CD4-positive, alpha-beta T cell (primary cell): ENCODE measurements around the gene DYSF. TPM values are rescaled to one million over a fixed set of nuclear protein-coding genes. Genes with fewer than 3 reads are reported as not detected.

Source experiments
- ATAC-seq: fragments of 200-7000 bp; cut with Tn5 transposase; one replicate; pipeline ENCODE4 v1.10.0; 2022; ENCODE audit warnings: mild to moderate bottlenecking; ENCODE audit not compliant: poor library complexity
- CTCF ChIA-PET: fragments of 350-600 bp; sonication (Branson Sonifier 250); formaldehyde crosslinking; loops from one replicate; lab custom pipeline; 2021; ENCODE audit warnings: antibody characterized with exemption, inconsistent platforms; lab: Charles Lee
- POLR2A ChIA-PET: fragments of 350-600 bp; sonication (Branson Sonifier 250); formaldehyde crosslinking; loops from one replicate; lab custom pipeline; 2021; ENCODE audit warnings: antibody characterized with exemption, inconsistent platforms; lab: Charles Lee
- DNase-seq, 14 experiments: peaks; one replicate each; pipeline ENCODE4 v3.0.0-alpha.2; 2013 to 2020; ENCODE audit warnings: mixed read lengths in 2 of 14
- H3K27ac ChIP-seq, 2 donors: one replicate each; pipeline versions ENCODE4 v1.5.1 to v1.7.0; 2013; ENCODE audit warnings: low read length in 2 of 2, low read depth in 1 of 2, mild to moderate bottlenecking in 1 of 2
- H3K27me3 ChIP-seq, 2 experiments: 1 replicate in 1 of 2; 2 replicates in 1 of 2; pipeline versions ENCODE4 v1.6.1 to v1.7.0; 2013; ENCODE audit warnings: low read length in 2 of 2, control low read depth in 1 of 2, mild to moderate bottlenecking in 1 of 2, moderate library complexity in 1 of 2; ENCODE audit not compliant: insufficient read depth in 2 of 2, control insufficient read depth in 1 of 2
- H3K36me3 ChIP-seq: one replicate; pipeline ENCODE4 v1.6.1; 2013; ENCODE audit warnings: low read length, control low read depth; ENCODE audit not compliant: insufficient read depth
- H3K4me1 ChIP-seq: one replicate; pipeline ENCODE4 v1.6.1; 2013; ENCODE audit warnings: low read length, control low read depth; ENCODE audit not compliant: insufficient read depth
- H3K4me3 ChIP-seq: one replicate; pipeline ENCODE4 v1.5.1; 2013; ENCODE audit warnings: mild to moderate bottlenecking, low read length, moderate library complexity
- H3K9me3 ChIP-seq, 2 experiments: 1 replicate in 1 of 2; 2 replicates in 1 of 2; pipeline versions ENCODE4 v1.6.1 to v1.7.0; 2013; ENCODE audit warnings: low read length in 2 of 2, mild to moderate bottlenecking in 2 of 2, control low read depth in 1 of 2, moderate library complexity in 1 of 2; ENCODE audit not compliant: control insufficient read depth in 1 of 2, insufficient read depth in 1 of 2
- H3K27ac Mint-ChIP-seq: one replicate; pipeline ENCODE4 v1.8.0; 2020; ENCODE audit warnings: mixed read lengths
- H3K27me3 Mint-ChIP-seq: one replicate; pipeline ENCODE4 v1.8.0; 2021; ENCODE audit warnings: mixed read lengths
- H3K36me3 Mint-ChIP-seq: one replicate; pipeline ENCODE4 v1.8.0; 2021; ENCODE audit warnings: low read depth, mixed read lengths
- H3K4me1 Mint-ChIP-seq: one replicate; pipeline ENCODE4 v1.8.0; 2021; ENCODE audit warnings: low read depth, mixed read lengths
- H3K4me3 Mint-ChIP-seq: one replicate; pipeline ENCODE4 v1.8.0; 2020; ENCODE audit warnings: mild to moderate bottlenecking, mixed read lengths
- H3K9me3 Mint-ChIP-seq: one replicate; pipeline ENCODE4 v1.8.0; 2020; ENCODE audit warnings: mixed read lengths
- CTCF ChIP-seq: fragments of 200-600 bp; IDR thresholded peaks from one replicate; pipeline ENCODE4 v1.8.0; 2022; ENCODE audit warnings: antibody characterized with exemption, mild to moderate bottlenecking
- intact Hi-C, 2 experiments: fragments of 100-400 bp; cut with DNase I in 1 of 2; cut with micrococcal nuclease in 1 of 2; formaldehyde crosslinking; loops; one replicate each; pipeline versions ENCODE4 v1.15.1 to v1.9.0; 2023 to 2025; cut with DNase I, micrococcal nuclease
- total RNA-seq, 174 experiments: library from RNA in 2 of 174; stranded (reverse) in 2 of 174; gene quantifications; one replicate each; pipeline ENCODE4 v1.2.3 and lab custom pipeline; 2021 to 2026

Gene DYSF
- total RNA-seq, 2 experiments from 2014 or later: 0.27 to 0.31 TPM

GRCh38 chr2:71561441-71562267 is 108.3 kb downstream of the DYSF start:
- Mint-ChIP-seq H3K9me3 (no peaks in the 10 kb centered on the region), H3K27me3 (no peaks in the 10 kb centered on the region), H3K4me3 (no peak overlapping the region), H3K36me3 (no peaks in the 10 kb centered on the region), H3K4me1 (no peaks in the 10 kb centered on the region), H3K27ac (no peak overlapping the region)
- Histone ChIP-seq H3K36me3 (no peaks in the 10 kb centered on the region), H3K4me3 (no peak overlapping the region), H3K27ac (no peak overlapping the region), H3K9me3 (no peaks in the 10 kb centered on the region), H3K4me1 (no peaks in the 10 kb centered on the region), H3K27me3 (no peaks in the 10 kb centered on the region)
- CTCF ChIA-PET: no interaction called here
- POLR2A ChIA-PET: no interaction called here
- intact Hi-C loops: no loop called here
- ATAC-seq (no peak), DNase-seq (no peak)
- no peak for TF ChIP-seq CTCF

DNA sequence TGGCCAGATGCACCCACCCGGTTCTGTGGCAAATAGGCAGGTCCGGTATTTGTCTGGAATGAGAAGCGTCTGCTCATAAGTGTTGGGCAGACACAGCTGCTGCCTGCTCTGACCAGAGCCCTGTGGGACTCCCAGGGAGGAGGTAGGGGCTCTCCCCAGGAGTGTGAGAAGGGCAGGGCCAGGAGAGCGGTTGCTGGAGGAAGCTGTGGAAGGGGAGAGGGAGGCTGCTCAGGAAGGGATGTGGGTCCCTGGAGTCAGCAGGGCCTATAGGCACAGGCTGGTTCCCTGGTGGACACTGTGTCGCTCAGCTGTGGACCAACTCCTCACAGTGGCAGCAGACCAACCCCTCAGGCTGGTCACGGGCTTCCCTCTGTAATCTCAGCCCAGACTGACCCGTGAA is 109.2 kb downstream of the DYSF start:
- intact Hi-C loops: no loop called here
- TF ChIP-seq CTCF: no peak
- POLR2A ChIA-PET: no interaction called here
- ATAC-seq (no peak), DNase-seq (no peak)
- Histone ChIP-seq H3K27ac (no peak overlapping the region), H3K27me3 (no peaks in the 10 kb centered on the region), H3K4me1 (no peaks in the 10 kb centered on the region), H3K9me3 (no peaks in the 10 kb centered on the region), H3K4me3 (no peak overlapping the region), H3K36me3 (no peaks in the 10 kb centered on the region)
- Mint-ChIP-seq H3K27ac (no peak overlapping the region), H3K36me3 (no peaks in the 10 kb centered on the region), H3K4me3 (no peak overlapping the region), H3K27me3 (no peaks in the 10 kb centered on the region), H3K9me3 (no peaks in the 10 kb centered on the region), H3K4me1 (no peaks in the 10 kb centered on the region)
- CTCF ChIA-PET: interaction anchor here (0.6 kb wide), 1 partner anchor 281 kb away, joined by 3 read pairs; no protein-coding TSS in a partner anchor

- H3K36me3 ChIP-seq: no peaks in the 10 kb centered on the region
- no peak for ATAC-seq
- CTCF ChIA-PET: no interaction called here
These were observed 110.5 kb downstream of the DYSF start for GRCh38 chr2:71563872-71564271.

More at GRCh38 chr2:71563872-71564271, 110.5 kb downstream of the DYSF start:
- no peak for DNase-seq
- no peak overlapping the region for H3K4me3 ChIP-seq
- TF ChIP-seq CTCF: no peak
- H3K36me3 Mint-ChIP-seq: no peaks in the 10 kb centered on the region
- no peak overlapping the region for H3K4me3 Mint-ChIP-seq
- intact Hi-C loops: no loop called here
- H3K4me1 ChIP-seq: no peaks in the 10 kb centered on the region
- POLR2A ChIA-PET: no interaction called here
- H3K9me3 ChIP-seq: no peaks in the 10 kb centered on the region
- no peaks in the 10 kb centered on the region for H3K27me3 ChIP-seq
- H3K27ac ChIP-seq: no peak overlapping the region
- H3K27ac Mint-ChIP-seq: no peak overlapping the region
- no peaks in the 10 kb centered on the region for H3K9me3 Mint-ChIP-seq
- no peaks in the 10 kb centered on the region for H3K4me1 Mint-ChIP-seq
- no peaks in the 10 kb centered on the region for H3K27me3 Mint-ChIP-seq
